Mammary epithelial cell (primary cell): ENCODE data around the gene SRPK1.

Experiments used
- EZH2 ChIP-seq: IDR thresholded peaks from 2 replicates; pipeline ENCODE4 v1.6.1; 2012; ENCODE audit warnings: low read length, inconsistent platforms, borderline replicate concordance
- TF ChIP-seq, protein P1 (sequence below), 2 donors: IDR thresholded peaks in 1 of 2; conservative IDR thresholded peaks in 1 of 2; 2 replicates each; pipeline ENCODE4 v1.5.1; 2011 to 2012; ENCODE audit warnings: inconsistent platforms in 2 of 2, low read length in 2 of 2, mild to moderate bottlenecking in 2 of 2, control low read depth in 1 of 2, low read depth in 1 of 2; ENCODE audit not compliant: insufficient read depth in 1 of 2; ENCODE audit errors: extremely low read depth in 1 of 2

DNA sequence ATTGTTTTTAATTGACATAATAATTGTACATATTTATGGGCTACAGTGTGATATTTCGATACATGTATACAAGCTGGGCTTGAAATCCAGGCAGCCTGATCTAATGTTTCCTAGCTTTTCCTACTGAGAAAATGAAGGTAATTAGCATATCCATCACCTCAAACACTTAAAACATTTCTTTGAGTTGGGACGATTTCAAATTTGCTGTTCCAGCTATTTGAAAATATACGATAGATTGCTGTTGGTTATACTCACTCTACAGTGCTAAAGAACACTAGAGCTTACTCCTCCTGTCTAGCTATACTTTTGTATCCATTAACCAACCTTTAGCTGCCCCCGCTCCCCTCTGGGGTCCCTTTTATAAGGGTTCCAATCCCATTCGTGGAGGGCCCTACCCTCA is 111.1 kb downstream of the SRPK1 start:
- TF ChIP-seq, protein P1, sequence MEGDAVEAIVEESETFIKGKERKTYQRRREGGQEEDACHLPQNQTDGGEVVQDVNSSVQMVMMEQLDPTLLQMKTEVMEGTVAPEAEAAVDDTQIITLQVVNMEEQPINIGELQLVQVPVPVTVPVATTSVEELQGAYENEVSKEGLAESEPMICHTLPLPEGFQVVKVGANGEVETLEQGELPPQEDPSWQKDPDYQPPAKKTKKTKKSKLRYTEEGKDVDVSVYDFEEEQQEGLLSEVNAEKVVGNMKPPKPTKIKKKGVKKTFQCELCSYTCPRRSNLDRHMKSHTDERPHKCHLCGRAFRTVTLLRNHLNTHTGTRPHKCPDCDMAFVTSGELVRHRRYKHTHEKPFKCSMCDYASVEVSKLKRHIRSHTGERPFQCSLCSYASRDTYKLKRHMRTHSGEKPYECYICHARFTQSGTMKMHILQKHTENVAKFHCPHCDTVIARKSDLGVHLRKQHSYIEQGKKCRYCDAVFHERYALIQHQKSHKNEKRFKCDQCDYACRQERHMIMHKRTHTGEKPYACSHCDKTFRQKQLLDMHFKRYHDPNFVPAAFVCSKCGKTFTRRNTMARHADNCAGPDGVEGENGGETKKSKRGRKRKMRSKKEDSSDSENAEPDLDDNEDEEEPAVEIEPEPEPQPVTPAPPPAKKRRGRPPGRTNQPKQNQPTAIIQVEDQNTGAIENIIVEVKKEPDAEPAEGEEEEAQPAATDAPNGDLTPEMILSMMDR (conservative IDR thresholded peaks at IDR 0.05 in 1 of 2, IDR thresholded peaks at IDR 0.05 in 1 of 2; ENCODE audit: extremely low read depth in 1 of 2, insufficient read depth in 1 of 2, low read depth in 1 of 2, low read length in 2 of 2): no peak
- TF ChIP-seq EZH2: no peak
